Motor neuron (in vitro differentiated cells): ENCODE results near the gene ZNF821. TPM values are rescaled to one million over a fixed set of nuclear protein-coding genes. Genes with fewer than 3 reads are reported as not detected.
"Not testable (repeated sequence)": the region's sequence is repeated elsewhere in the genome, so short reads cannot be mapped to it uniquely, and the experiment has no call there.

ENCODE experiments used
- ATAC-seq, 8 experiments: fragments of 200-7000 bp; cut with Tn5 transposase; replicated peaks in 6 of 8; 2 replicates each; pipeline ENCODE4 v1.8.0; 2021; ENCODE audit warnings: mild to moderate bottlenecking in 8 of 8, moderate library complexity in 8 of 8
- H3K27ac ChIP-seq, 2 donors: fragments of 250-450 bp; sonication (Bioruptor Pico); 2 replicates each; pipeline ENCODE4 v1.9.0; 2021; ENCODE audit warnings: antibody characterized with exemption in 2 of 2, mild to moderate bottlenecking in 2 of 2, moderate library complexity in 1 of 2
- H3K4me1 ChIP-seq, 2 donors: fragments of 250-450 bp; sonication (Bioruptor Pico); replicated peaks in 1 of 2; 2 replicates each; pipeline ENCODE4 v1.6.1; 2021; ENCODE audit warnings: antibody characterized with exemption in 2 of 2, mild to moderate bottlenecking in 2 of 2, moderate library complexity in 1 of 2
- H3K4me3 ChIP-seq, 5 donors: fragments of 250-450 bp; sonication (Bioruptor Pico); 2 replicates each; pipeline ENCODE4 v1.9.0; 2021; ENCODE audit warnings: antibody characterized with exemption in 5 of 5, mild to moderate bottlenecking in 5 of 5, moderate library complexity in 4 of 5
- WGBS, 10 experiments: fragments of 450-650 bp; shearing (Covaris generic); methylation state at CpG; one replicate each; pipeline ENCODE4 v1.0.0; 2022; 5-methylcytosine and 5-hydroxymethylcytosine counted together
- in situ Hi-C, 9 experiments: fragments of 400-800 bp; cut with MboI; loops; one replicate each; pipeline ENCODE4 v1.15.0; 2021; ENCODE audit warnings: low sequenced_read_pairs in 9 of 9, low pct_unique_long_range_greater_than_20kb in 2 of 9; ENCODE audit not compliant: unreplicated experiment in 9 of 9
- total RNA-seq, 8 experiments: library from RNA; unstranded; fragments of 300-600 nt; gene quantifications; 2 replicates each; pipeline versions ENCODE4 v1.2.3 to v1.2.4, GENCODE V29; 2022

Gene ZNF821
- total RNA-seq, 8 experiments from 2014 or later = 3.2 to 28.6 (median 20.7) TPM

DNA sequence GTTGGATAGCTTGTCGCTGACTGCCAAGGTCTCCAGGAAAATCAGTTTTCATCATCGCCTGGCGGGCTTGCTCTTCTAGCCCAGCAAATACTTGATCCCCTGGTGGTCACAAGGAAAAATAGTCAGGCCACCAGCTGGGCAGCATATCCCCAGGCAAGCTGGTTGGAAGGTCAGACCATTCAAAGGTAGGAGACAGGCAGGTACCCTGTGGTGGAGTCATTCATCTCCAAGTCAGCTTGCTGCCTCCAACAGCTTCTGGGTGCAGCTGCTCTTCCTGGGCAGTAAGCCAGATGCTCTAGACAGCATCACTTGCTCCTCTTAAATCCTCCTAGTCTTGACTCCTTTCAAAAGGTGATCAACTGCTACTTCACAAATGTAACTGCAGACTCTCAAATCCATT, 16.0 kb downstream of the ZNF821 start:
- no peak overlapping the region for H3K4me3 ChIP-seq
- ATAC-seq = no peak
- H3K27ac ChIP-seq = no peak overlapping the region
- in situ Hi-C loops = no loop called here
- WGBS, 10 experiments = 80 to 100% (median 93%) methylated on average over 1 to 3 of the region's 3 CpGs; no CpG with 5 or more reads in 6 of the 10 experiments
- H3K4me1 ChIP-seq = no peaks in the 10 kb centered on the region

GRCh38 chr16:71867175-71867574, 16.8 kb downstream of the ZNF821 start:
- 82 to 100% (median 100%) methylated on average over 2 to 6 of the region's 6 CpGs; no CpG with 5 or more reads in 5 of the 10 experiments for whole genome bisulfite sequencing, 10 experiments
- ATAC-seq = not testable (repeated sequence)

GRCh38 chr16:71865173-71865863, 18.7 kb downstream of the ZNF821 start:
- Histone ChIP-seq H3K4me1 (no peaks in the 10 kb centered on the region), H3K27ac (no peak overlapping the region), H3K4me3 (no peak overlapping the region)
- in situ Hi-C loops = no loop called here
- ATAC-seq = no peak
- 66 to 100% (median 89%) methylated on average over 1 to 7 of the region's 7 CpGs for WGBS, 10 experiments

More at GRCh38 chr16:71867175-71867574, 16.8 kb downstream of the ZNF821 start:
- H3K4me1 ChIP-seq, H3K4me3 ChIP-seq, in situ Hi-C loops, H3K27ac ChIP-seq: not testable (repeated sequence)

GRCh38 chr16:71863995-71864394, 20.0 kb downstream of the ZNF821 start:
- ATAC-seq = no peak
- 90 to 100% (median 96%) methylated on average over 1 to 5 of the region's 5 CpGs; no CpG with 5 or more reads in 2 of the 10 experiments for WGBS, 10 experiments
- H3K4me1 ChIP-seq = no peaks in the 10 kb centered on the region
- no peak overlapping the region for H3K27ac ChIP-seq
- H3K4me3 ChIP-seq = no peak overlapping the region
- in situ Hi-C loops = no loop called here

DNA sequence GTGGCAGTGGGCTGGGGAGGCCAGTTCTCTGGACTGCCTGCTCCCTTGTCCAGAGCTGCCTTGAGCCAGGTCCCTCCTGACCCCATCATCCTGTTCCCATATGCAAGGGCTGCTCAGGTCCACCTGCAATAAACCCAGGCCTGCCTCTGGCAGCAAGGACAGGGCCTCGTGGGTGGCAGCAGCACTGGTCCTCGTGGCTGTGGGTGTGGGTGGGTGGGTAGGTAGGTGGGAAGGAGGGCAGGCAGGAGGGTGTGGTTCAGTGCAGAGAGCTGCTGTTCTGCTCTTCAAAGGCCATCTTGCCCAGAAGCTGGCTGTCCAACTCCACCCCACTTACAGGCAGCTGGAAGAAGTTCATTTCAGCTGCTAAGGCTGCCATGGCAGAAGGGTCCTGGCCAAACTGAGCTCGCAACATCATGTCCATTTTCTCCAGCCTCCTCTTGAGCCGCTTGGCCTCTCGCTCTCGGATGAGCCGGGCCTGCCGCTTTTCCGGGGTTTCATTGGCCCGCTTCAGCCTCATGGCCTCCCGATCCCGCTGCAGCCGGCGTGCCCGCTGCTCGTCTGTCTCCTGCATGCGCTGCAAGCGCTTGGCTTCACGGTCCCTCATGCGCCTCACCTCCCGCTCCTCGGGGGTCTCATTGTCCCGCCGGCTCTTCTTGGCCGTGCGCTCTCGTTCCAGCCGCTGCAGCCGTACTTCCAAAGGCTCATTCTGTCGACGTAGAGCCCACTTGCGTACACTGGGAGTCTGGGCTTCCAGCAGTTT, 24.0 kb downstream of the ZNF821 start:
- no peaks in the 10 kb centered on the region for H3K4me1 ChIP-seq
- H3K4me3 ChIP-seq = no peak overlapping the region
- in situ Hi-C loops = no loop called here
- peak in 2 of 8 experiments; percentile 18 to 59 for ATAC-seq
- WGBS, 10 experiments = 94 to 100% (median 100%) methylated on average over 1 to 20 of the region's 32 CpGs; no CpG with 5 or more reads in 3 of the 10 experiments
- no peak overlapping the region for H3K27ac ChIP-seq

DNA sequence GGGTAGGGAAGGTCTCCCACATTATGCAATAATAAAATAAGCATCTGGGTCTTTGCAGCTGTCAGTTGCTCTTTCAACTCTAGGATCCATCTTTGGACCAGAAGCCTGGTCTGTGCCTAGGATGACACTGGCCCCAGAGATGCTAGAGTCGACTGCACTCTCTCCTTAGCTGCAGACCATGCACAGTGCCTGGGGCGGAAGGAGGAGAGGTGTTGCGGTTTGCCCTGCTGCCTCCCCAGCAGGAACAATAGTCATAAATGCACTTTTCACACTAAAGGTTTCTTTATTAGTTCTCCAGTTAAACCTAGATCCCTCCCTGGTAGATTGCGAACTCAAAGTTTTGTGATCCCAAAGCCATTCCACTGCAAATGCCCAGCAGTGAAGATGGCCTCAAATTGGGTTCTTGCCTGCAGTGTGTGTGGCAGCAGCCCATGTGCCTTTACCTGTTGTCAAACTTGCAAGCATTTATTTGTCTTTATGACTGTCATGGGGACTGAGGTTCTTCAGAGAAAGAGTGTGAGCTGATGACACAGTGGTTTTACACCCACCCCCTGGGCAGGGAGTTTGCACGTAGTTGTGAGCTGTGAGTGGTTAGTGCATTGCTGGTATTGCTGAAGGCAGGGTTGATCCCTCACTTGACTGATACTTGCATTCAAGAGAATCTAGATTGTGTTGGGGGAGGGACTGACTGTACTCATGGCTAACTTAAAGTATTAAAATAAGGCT, 27.9 kb downstream of the ZNF821 start:
- Histone ChIP-seq H3K4me3 (no peak overlapping the region), H3K4me1 (no peaks in the 10 kb centered on the region), H3K27ac (no peak overlapping the region)
- WGBS, 10 experiments = 66 to 100% (median 88%) methylated on average over 1 to 5 of the region's 5 CpGs; no CpG with 5 or more reads in 2 of the 10 experiments
- in situ Hi-C loops = no loop called here
- no peak for ATAC-seq

DNA sequence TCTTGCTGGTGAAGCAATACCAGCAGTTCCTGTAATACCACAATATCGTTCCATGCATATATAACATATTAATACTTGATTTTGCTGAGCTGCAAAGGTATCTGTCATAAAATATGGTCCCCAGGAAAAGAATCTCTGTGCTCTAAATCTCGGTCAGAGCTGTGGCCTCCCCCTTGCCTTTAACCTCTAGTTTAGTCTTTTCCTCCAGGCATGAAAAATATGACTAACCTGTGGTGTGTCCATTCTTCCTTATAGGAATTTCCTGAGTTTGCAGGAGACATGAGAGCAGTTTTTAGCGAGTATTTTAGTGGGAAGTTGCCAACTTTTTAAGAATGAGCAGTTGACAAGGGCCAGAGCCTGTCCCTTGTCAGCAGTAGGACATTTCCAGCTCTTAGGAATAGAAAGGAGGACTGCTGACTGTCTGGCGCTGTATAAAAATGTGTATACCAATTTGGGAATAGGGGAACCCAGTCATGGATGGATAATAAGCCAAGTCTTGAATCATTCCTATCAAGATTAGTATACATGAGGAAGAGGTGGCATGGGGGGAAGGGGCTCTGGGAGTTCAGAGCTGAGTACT, 29.5 kb downstream of the ZNF821 start:
- WGBS, 10 experiments = 72 to 100% (median 95%) methylated on average over 1 to 4 of the region's 4 CpGs; no CpG with 5 or more reads in 1 of the 10 experiments
- Histone ChIP-seq H3K4me3 (no peak overlapping the region), H3K4me1 (no peaks in the 10 kb centered on the region), H3K27ac (no peak overlapping the region)
- no peak for ATAC-seq
- in situ Hi-C loops = no loop called here

DNA sequence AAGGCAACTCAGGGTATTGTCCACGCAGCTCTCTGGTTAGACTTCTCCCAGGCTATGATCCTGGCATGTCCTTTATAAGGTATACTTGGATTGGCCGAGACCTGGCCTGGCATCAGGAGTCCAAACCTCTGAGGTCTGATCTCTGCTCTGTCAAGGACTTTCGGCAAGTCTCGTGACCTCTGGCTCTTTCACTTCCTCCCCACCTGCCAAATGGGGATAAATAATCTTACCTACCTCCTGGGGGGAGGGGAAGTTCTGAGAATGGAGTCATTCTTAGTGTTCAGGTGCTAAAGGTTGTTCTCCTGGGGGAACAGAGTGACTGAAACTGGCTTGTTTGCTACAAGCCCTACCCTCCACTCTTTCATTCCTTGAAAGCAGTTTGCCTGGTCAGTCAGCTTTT, 30.6 kb downstream of the ZNF821 start:
- WGBS, 10 experiments = 80 to 100% (median 100%) methylated on average over 1 to 3 of the region's 4 CpGs; no CpG with 5 or more reads in 4 of the 10 experiments
- H3K4me3 ChIP-seq = no peak overlapping the region
- no peak overlapping the region for H3K27ac ChIP-seq
- H3K4me1 ChIP-seq = no peaks in the 10 kb centered on the region
- in situ Hi-C loops = no loop called here
- ATAC-seq = no peak

DNA sequence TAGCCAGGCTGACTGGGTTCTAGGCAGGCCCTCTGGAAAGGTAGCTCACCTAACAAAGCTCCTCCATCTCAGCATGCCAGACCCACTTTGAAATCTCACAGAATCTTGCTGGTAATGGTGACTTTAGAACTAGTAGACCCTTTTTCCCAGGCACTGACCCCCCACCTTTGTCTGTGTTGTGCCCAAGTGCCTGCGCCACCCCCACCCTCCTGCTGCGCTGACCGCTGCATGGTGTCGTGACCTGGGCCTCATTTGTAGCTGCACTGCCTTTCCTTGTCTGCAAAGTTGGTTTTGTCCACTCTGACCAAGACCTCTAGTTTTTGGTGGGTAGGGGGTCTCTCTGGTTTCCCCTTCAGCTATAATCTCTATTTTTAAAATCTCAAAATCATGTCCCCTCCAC, 31.4 kb downstream of the ZNF821 start:
- Histone ChIP-seq H3K4me3 (no peak overlapping the region), H3K4me1 (no peaks in the 10 kb centered on the region), H3K27ac (no peak overlapping the region)
- WGBS, 10 experiments = 80 to 100% methylated on average over 1 to 3 of the region's 4 CpGs; no CpG with 5 or more reads in 8 of the 10 experiments
- ATAC-seq = no peak
- in situ Hi-C loops = no loop called here

DNA sequence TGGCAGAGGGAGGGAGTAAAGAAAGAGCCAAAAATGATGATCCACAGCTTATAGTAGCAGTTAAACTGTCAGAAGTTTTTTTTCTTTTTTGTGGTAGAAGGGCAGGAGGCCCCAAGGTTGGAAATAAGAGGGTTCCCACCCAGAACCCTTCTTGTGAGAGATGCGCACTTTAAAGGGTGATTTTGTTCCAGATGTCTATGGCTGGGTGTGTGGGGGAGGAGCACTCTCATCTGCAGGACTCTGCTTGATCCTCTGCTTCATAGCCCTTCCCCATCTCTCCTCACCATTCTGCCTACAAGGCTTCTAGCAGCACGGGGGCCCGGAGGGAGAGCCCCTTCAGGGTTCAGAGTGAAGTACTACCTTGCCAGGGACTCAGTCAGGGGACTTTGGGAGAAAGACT, 31.8 kb downstream of the ZNF821 start:
- Histone ChIP-seq H3K4me3 (no peak overlapping the region), H3K4me1 (peaks cover 0 to 3% of the 10 kb centered on the region in 2 donors), H3K27ac (no peak overlapping the region)
- ATAC-seq = peak in 3 of 8 experiments; percentile 64 to 85 (median 77)
- in situ Hi-C loops = no loop called here
- WGBS, 10 experiments = 83 to 90% methylated on average over 2 to 3 of the region's 3 CpGs; no CpG with 5 or more reads in 8 of the 10 experiments

DNA sequence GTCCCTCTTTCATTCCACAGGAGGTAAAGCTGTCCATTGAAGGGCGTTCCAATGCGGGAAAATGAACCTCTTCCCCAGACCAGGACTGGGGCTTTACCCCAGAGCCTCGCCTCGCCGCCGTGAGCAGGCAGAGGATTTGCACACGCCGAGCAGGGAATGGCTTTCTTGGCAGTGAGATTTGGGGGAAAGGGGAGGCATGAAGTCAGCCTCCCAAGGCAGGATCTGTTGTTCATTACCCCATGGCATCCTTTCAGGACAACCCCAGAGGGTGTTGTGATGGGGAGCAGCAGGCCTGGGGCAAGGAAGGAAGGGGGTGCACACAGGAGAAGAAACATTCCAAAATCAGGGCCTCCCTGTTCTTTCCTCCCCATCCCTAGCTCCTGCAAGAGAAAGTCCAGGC, 32.2 kb downstream of the ZNF821 start:
- Histone ChIP-seq H3K27ac (no peak overlapping the region), H3K4me1 (peaks cover 4 to 7% of the 10 kb centered on the region in 2 donors)
- 24 to 100% (median 100%) methylated on average over 1 to 5 of the region's 8 CpGs; no CpG with 5 or more reads in 7 of the 10 experiments for WGBS, 10 experiments

DNA sequence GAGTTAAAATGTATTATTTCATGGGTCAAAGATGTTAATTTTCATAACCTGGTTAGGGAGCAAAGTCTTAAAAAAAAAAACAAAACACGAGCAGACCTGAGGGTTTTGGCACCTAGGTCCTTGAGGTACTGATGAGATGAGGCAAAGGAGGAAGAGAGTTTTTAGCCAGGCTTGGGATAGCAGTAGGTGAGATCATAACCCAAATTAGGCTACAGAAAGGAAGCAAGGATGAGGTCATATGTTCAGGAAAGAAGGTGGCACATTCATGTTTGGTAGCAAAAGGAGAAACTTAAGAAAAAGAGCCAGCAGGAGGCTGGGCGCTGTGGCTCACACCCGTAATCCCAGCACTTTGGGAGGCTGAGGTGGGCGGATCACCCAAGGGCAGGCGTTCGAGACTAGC, 35.4 kb downstream of the ZNF821 start:
- 63 to 100% (median 90%) methylated on average over 1 to 6 of the region's 6 CpGs for WGBS, 10 experiments
- ATAC-seq = no peak
- Histone ChIP-seq H3K4me1 (peaks cover 4 to 7% of the 10 kb centered on the region in 2 donors), H3K27ac (no peak overlapping the region), H3K4me3 (no peak overlapping the region)
- in situ Hi-C loops = no loop called here

More for the DNA sequence above, 32.2 kb downstream of the ZNF821 start:
- in situ Hi-C loops = no loop called here
- no peak overlapping the region for H3K4me3 ChIP-seq
- peak in 1 of 8 experiments; percentile 9 for ATAC-seq
